Upper lobe of left lung (tissue), 6 donors: ENCODE results near the gene CUBN. TPM values are rescaled to one million over a fixed set of nuclear protein-coding genes. Genes with fewer than 3 reads are reported as not detected.

Experiments
- ATAC-seq, 2 donors: fragments of 200-7000 bp; cut with Tn5 transposase; one replicate each; pipeline ENCODE4 v1.9.1; 2022; ENCODE audit warnings: mild to moderate bottlenecking in 2 of 2, moderate library complexity in 2 of 2; ENCODE audit not compliant: low FRiP score in 2 of 2
- DNase-seq, 2 donors: peaks; one replicate each; pipeline ENCODE4 v3.0.0-alpha.2; 2019 to 2020
- H3K27ac ChIP-seq, 4 donors: fragments of 200-600 bp; sonication (generic); one replicate each; pipeline ENCODE4 v1.5.1; 2016 to 2019
- H3K27me3 ChIP-seq, 4 donors: fragments of 200-600 bp; sonication (generic); one replicate each; pipeline ENCODE4 v1.5.1; 2017 to 2019
- H3K36me3 ChIP-seq, 4 donors: fragments of 200-600 bp; sonication (generic); one replicate each; pipeline ENCODE4 v1.5.1; 2016 to 2019
- H3K4me1 ChIP-seq, 4 donors: fragments of 200-600 bp; sonication (generic); one replicate each; pipeline ENCODE4 v1.5.1; 2018 to 2019
- H3K4me3 ChIP-seq, 4 donors: fragments of 200-600 bp; sonication (generic); one replicate each; pipeline ENCODE4 v1.5.1; 2017 to 2019; ENCODE audit warnings: mild to moderate bottlenecking in 2 of 4, moderate library complexity in 1 of 4
- H3K9me3 ChIP-seq, 4 donors: fragments of 200-600 bp; sonication (generic); one replicate each; pipeline ENCODE4 v1.5.1; 2018 to 2019
- EP300 ChIP-seq, 4 donors: sonication (generic); formaldehyde crosslinking; IDR thresholded peaks; one replicate each; pipeline ENCODE4 v1.5.1; 2017; ENCODE audit warnings: antibody characterized with exemption in 4 of 4, control low read depth in 2 of 4
- POLR2A ChIP-seq, 4 donors: fragments of 450-650 bp; IDR thresholded peaks; one replicate each; pipeline ENCODE4 v1.5.1; 2016 to 2017; ENCODE audit warnings: antibody characterized with exemption in 4 of 4, mild to moderate bottlenecking in 2 of 4
- POLR2AphosphoS5 ChIP-seq, 2 donors: sonication (generic); formaldehyde crosslinking; IDR thresholded peaks; one replicate each; pipeline ENCODE4 v1.5.1; 2017; ENCODE audit warnings: antibody characterized with exemption in 2 of 2
- WGBS, 2 donors: methylation state at CpG; one replicate each; pipeline ENCODE4 v1.1.5; 2017 to 2018; 5-methylcytosine and 5-hydroxymethylcytosine counted together
- total RNA-seq, 6 donors: library from RNA; depleted of rRNA in 4 of 6; stranded (reverse); fragments of >200 nt in 4 of 6; gene quantifications; one replicate each; pipeline versions ENCODE4 v1.1.0 to v1.2.1, GENCODE V29; 2016 to 2021
- TF ChIP-seq, protein P1 (sequence below), 6 experiments: fragments of 450-650 bp in 4 of 6; fragments of 200-600 bp in 2 of 6; sonication (generic) in 2 of 6; IDR thresholded peaks; one replicate each; pipeline ENCODE4 v1.5.1; 2016 to 2019; ENCODE audit warnings: antibody characterized with exemption in 6 of 6
- donor health status: DM: no; HTN: no; CAD: no; lungs with moderate emphysema.
- donor health status: DM: no; HTN: yes; CAD: no; lungs with severe emphysema.

Gene CUBN
- total RNA-seq, 6 donors from 2014 or later, result 1.0 to 9.4 (median 5.3) TPM

DNA sequence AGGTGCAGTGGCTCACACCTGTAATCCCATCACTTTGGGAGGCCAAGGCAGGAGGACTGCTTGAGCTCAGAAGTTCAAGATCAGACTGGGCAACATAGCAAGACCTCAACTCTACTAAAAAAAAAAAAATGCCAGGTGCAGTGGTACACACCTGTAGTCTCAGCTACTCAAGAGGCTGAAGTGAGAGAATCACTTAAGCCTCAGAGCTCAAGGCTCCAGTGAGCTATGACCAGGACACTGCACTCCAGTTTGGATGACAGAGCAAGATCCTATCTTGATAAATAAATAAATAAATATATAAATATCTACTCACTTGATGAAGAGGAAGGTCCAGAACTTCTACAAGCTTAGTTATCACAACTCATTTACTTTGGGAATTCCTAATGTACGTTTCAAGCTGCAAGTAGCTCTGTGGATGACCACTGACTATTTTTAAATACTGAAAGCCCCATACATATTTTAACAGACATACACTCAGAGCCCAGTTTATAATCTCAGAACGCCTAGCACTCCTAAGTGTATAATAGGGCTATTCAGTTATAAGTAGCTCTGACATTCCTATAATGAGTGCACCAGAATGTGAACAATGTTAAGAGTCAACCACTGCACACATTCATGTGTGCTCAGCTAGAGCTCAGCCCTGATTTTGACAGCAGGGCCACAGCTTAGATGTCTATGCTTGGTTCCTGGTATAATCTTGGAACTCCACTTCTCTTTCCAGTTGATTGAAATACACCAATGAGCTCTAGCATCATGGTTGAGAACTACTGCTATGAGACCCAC, 119.1 kb downstream of the CUBN start:
- ATAC-seq (peak in 1 of 2 donors; percentile 90), DNase-seq (no peak)
- peak overlapping the region; percentile 68 to 85 (median 76) for H3K27ac ChIP-seq
- H3K4me1 ChIP-seq, result peaks cover 41 to 58% (median 48%) of the 10 kb centered on the region in 4 donors
- H3K27me3 ChIP-seq, result no peaks in the 10 kb centered on the region
- 64 to 74% methylated on average over 2 of the region's 2 CpGs for WGBS, 2 donors
- H3K36me3 ChIP-seq, result no peaks in the 10 kb centered on the region
- no peak overlapping the region for H3K4me3 ChIP-seq
- no peaks in the 10 kb centered on the region for H3K9me3 ChIP-seq
- TF ChIP-seq POLR2AphosphoS5 (IDR thresholded peaks at IDR 0.05), result no peak
- no peak for TF ChIP-seq EP300 (IDR thresholded peaks at IDR 0.05)
- TF ChIP-seq, protein P1, sequence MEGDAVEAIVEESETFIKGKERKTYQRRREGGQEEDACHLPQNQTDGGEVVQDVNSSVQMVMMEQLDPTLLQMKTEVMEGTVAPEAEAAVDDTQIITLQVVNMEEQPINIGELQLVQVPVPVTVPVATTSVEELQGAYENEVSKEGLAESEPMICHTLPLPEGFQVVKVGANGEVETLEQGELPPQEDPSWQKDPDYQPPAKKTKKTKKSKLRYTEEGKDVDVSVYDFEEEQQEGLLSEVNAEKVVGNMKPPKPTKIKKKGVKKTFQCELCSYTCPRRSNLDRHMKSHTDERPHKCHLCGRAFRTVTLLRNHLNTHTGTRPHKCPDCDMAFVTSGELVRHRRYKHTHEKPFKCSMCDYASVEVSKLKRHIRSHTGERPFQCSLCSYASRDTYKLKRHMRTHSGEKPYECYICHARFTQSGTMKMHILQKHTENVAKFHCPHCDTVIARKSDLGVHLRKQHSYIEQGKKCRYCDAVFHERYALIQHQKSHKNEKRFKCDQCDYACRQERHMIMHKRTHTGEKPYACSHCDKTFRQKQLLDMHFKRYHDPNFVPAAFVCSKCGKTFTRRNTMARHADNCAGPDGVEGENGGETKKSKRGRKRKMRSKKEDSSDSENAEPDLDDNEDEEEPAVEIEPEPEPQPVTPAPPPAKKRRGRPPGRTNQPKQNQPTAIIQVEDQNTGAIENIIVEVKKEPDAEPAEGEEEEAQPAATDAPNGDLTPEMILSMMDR (IDR thresholded peaks at IDR 0.05), result no peak
- TF ChIP-seq POLR2A (IDR thresholded peaks at IDR 0.05), result no peak

DNA sequence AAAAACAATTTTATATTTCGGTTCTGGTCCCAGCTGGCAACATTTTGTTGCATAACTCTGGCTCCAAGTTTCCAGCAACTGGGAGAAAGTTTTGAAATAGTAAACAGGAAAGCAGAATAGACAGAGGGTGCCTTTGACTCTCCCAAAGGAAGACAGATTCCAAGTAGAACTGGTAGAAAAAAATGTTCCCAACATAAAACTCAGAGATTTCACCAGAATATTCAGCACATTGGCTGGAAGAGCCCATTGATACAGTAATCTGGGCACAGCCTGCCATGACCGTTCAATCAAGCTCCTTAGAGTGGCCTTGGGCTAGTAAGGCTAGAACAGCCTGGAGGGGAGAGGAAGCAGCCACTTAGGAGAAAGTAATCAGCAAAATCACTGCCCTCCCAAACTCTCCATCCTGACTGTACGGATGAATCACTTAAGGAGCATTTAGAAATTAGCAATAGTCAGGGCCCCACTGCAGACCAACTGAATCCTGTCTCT, 120.4 kb downstream of the CUBN start:
- Histone ChIP-seq H3K27ac (peak overlapping the region; percentile 68 to 85 (median 76)), H3K4me3 (no peak overlapping the region), H3K36me3 (no peaks in the 10 kb centered on the region), H3K27me3 (no peaks in the 10 kb centered on the region), H3K4me1 (peaks cover 41 to 58% (median 48%) of the 10 kb centered on the region in 4 donors), H3K9me3 (no peaks in the 10 kb centered on the region)
- DNase-seq, result no peak
- no peak for TF ChIP-seq POLR2A (IDR thresholded peaks at IDR 0.05)
- TF ChIP-seq EP300 (IDR thresholded peaks at IDR 0.05), result peak in 1 of 4 donors; percentile 48
- WGBS, 2 donors, result 45 to 50% methylated on average over 3 of the region's 3 CpGs
- peak in 1 of 2 donors; percentile 54 for ATAC-seq

DNA sequence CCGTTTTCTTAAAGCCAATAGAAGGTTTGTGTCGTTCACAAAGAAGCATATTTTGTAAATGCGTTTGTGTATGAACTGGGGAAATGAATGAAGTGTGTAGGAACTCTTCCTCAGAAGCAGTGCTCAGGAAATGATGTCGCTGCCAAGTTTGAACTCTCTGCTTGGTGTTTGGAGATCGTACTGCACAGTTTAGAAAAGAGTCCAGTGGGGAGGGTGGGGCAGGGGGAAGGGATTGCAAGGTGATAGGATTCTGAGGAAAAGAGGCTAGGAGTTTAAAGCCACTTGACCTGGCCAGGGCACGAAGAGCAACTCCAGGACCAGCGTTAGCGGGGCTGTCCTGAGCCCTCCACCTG, 122.2 kb downstream of the CUBN start:
- Histone ChIP-seq H3K4me1 (peaks cover 46 to 57% (median 48%) of the 10 kb centered on the region in 4 donors), H3K27me3 (no peaks in the 10 kb centered on the region), H3K4me3 (peak overlapping the region in 1 of 4 donors; percentile 23), H3K27ac (peak overlapping the region; percentile 69 to 85 (median 76)), H3K36me3 (no peaks in the 10 kb centered on the region), H3K9me3 (no peaks in the 10 kb centered on the region)
- WGBS, 2 donors, result 23 to 34% methylated on average over 8 of the region's 8 CpGs
- DNase-seq (peak in 1 of 2 donors; percentile 31), ATAC-seq (no peak)
- TF ChIP-seq EP300 (IDR thresholded peaks at IDR 0.05), result no peak

DNA sequence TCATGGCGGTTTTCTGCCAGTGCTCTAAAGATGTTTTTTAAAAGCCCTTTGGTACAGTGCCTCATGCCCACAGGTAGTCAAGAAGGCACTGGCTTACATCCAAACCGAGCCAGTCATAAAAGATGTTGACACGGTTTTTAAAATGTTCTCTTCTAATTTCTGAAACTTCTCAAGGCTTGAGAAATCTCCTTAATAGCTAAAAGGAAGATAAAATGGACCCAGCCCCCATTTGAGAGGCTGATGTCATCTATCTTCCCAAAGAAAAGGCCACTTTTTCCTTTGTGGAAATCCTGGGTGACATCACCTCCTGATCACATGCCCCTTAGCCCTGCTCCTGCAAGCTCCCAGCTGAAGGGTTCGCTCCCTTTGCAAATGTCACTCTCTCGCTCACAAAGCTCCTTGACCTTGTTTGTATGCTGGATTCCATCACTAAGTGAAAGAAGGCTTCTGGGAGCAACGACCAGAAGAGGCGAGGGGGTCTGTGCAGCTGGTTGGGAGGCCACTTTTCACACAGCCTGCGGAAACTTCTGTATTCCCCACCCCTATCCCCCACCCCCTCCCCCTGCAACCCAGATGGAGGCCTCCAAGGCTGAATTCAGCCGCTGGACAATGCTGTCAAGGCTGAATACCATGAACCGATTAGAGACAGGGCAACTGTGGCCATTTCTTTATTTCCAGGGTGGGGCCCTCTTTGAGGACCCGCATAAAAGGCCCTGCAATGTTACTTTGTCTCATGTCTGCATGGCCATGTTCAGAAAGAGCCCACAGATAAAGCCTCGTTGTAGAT, 122.8 kb downstream of the CUBN start:
- Histone ChIP-seq H3K4me3 (peak overlapping the region in 1 of 4 donors; percentile 23), H3K9me3 (no peaks in the 10 kb centered on the region), H3K4me1 (peaks cover 49 to 58% (median 52%) of the 10 kb centered on the region in 4 donors), H3K36me3 (no peaks in the 10 kb centered on the region), H3K27ac (peak overlapping the region; percentile 69 to 85 (median 76)), H3K27me3 (no peaks in the 10 kb centered on the region)
- TF ChIP-seq EP300 (IDR thresholded peaks at IDR 0.05), result peak in 1 of 4 donors; percentile 49
- no peak for TF ChIP-seq POLR2A (IDR thresholded peaks at IDR 0.05)
- peak; percentile 34 to 58 for TF ChIP-seq POLR2AphosphoS5 (IDR thresholded peaks at IDR 0.05)
- ATAC-seq, result peak in 1 of 2 donors; percentile 76
- WGBS, 2 donors, result 38 to 42% methylated on average over 12 of the region's 12 CpGs
- peak in 1 of 2 donors; percentile 82 for DNase-seq

DNA sequence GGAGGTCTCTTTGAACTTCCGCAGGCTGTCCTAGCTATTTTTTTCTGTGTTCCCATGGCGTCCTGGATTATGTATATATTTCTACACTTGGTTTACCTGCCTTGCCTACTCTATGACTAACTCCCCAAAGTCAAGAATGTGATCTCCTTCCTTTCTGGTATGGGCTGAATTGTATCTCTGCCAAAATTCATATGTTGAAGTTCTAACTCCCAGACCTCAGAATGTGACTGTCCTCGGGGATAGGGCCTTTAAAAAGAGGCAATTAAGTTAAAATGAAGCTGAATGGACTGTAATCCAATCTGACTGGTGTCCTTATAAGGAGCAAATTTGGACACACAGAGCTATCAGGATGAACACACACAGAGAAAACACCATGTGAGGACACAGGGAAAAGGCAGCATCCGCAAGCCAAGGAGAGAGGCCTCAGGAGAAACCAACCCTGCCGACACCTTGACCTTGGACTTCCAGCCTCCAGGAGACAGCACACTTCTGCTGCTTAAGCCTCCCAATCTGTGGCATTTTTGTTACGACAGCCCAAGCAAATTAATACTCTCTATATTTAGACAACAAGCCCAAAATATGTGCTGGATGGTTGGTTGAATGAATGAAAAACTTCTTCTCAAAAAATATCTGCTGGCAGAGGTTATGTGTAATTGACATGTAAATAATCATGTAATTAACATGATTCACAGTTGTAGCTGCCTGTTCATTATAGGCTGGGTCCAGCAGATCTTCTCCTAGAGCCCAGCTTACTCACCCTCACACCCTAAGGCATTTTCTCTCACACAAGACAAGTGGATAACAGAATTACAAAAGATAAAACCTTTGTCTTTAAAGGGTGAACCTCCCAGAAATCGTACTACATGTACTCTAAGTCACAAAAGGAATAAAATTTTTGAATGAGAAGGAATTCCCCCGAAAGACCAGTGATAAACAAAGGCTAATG, 123.7 kb downstream of the CUBN start:
- Histone ChIP-seq H3K9me3 (no peaks in the 10 kb centered on the region), H3K27ac (peak overlapping the region; percentile 69 to 85 (median 76)), H3K27me3 (no peaks in the 10 kb centered on the region), H3K4me3 (no peak overlapping the region), H3K4me1 (peaks cover 49 to 57% (median 56%) of the 10 kb centered on the region in 4 donors), H3K36me3 (no peaks in the 10 kb centered on the region)
- WGBS, 2 donors, result 69 to 72% methylated on average over 8 of the region's 8 CpGs
- no peak for TF ChIP-seq EP300 (IDR thresholded peaks at IDR 0.05)
- no peak for TF ChIP-seq POLR2AphosphoS5 (IDR thresholded peaks at IDR 0.05)
- TF ChIP-seq POLR2A (IDR thresholded peaks at IDR 0.05), result no peak
- TF ChIP-seq, protein P1 (IDR thresholded peaks at IDR 0.05), result no peak
- DNase-seq (no peak), ATAC-seq (no peak)
